Adrenal gland (tissue), 5 donors: ENCODE measurements around the gene ZMYM2.

Experiments used
- CTCF ChIP-seq, 6 experiments: fragments of 450-650 bp in 4 of 6; fragments of 200-600 bp in 2 of 6; sonication (generic) in 1 of 6; IDR thresholded peaks; 1 replicate in 5 of 6; 2 replicates in 1 of 6; pipeline versions ENCODE4 v1.5.1 to v1.8.0; 2016 to 2021; ENCODE audit warnings: antibody characterized with exemption in 6 of 6, mild to moderate bottlenecking in 2 of 6, moderate library complexity in 1 of 6
- POLR2A ChIP-seq, 2 donors: fragments of 450-650 bp; IDR thresholded peaks; one replicate each; pipeline ENCODE4 v1.6.1; 2017; ENCODE audit warnings: antibody characterized with exemption in 2 of 2, mild to moderate bottlenecking in 2 of 2, moderate library complexity in 1 of 2
- donor health status: DM: no; HTN: no; CAD: no.

- no peak for TF ChIP-seq CTCF (IDR thresholded peaks at IDR 0.05)
- TF ChIP-seq POLR2A (IDR thresholded peaks at IDR 0.05): no peak
Observed at GRCh38 chr13:20129076-20129475, 170.5 kb downstream of the ZMYM2 start.
